GM23248 (cell line): ENCODE data around the gene TAL2.

Experiments used
- EZH2 ChIP-seq: fragments of 200-600 bp; sonication (generic); IDR thresholded peaks from 2 replicates; pipeline ENCODE4 v1.6.1; 2018; ENCODE audit warnings: antibody characterized with exemption, mild to moderate bottlenecking; ENCODE audit not compliant: insufficient read depth, poor library complexity, severe bottlenecking
- EZH2phosphoT487 ChIP-seq: fragments of 200-600 bp; sonication (generic); IDR thresholded peaks from 2 replicates; pipeline ENCODE4 v1.6.1; 2018; ENCODE audit warnings: antibody characterized with exemption, moderate library complexity, mild to moderate bottlenecking, low read depth; ENCODE audit not compliant: insufficient read depth

DNA sequence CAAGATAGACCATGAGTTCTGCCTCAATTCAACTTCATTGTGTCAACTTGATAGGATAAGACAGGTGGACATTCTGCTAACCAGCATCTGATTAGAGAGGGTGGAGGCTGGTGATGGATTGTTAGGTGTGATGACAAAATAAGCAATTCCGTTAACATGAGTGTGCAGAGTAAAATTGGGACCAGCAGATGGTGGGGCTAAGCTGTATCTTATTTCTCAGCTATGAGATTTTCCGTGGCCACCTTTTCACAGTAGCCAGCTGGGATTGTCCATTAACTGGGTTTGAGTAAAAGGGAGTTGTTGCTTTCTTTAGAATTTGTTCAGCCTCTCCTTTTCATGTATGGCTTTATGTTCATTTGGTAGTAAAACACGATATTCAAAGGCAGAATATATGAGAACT lies 28.8 kb upstream of the TAL2 start:
- TF ChIP-seq EZH2 (no peak), EZH2phosphoT487 (no peak)
